Dendritic cell treated with granulocyte-macrophage colony-stimulating factor and Interleukin-4, amounts not matched to agents 40 ng/mL and 50 ng/mL, for 4 days (primary cell): ENCODE measurements around the gene MTMR10.
A peak's percentile ranks its signal among the peaks of the same experiment; 100 is the strongest.

Experiments used
- H3K27ac Mint-ChIP-seq: one replicate; pipeline ENCODE4 v1.8.0; 2022; ENCODE audit warnings: mild to moderate bottlenecking, mixed read lengths
- H3K27me3 Mint-ChIP-seq: one replicate; pipeline ENCODE4 v1.8.0; 2022; ENCODE audit warnings: mild to moderate bottlenecking, mixed read lengths
- H3K36me3 Mint-ChIP-seq: one replicate; pipeline ENCODE4 v1.8.0; 2022; ENCODE audit warnings: low read depth, mixed read lengths
- H3K4me1 Mint-ChIP-seq: one replicate; pipeline ENCODE4 v1.8.0; 2022; ENCODE audit warnings: low read depth, mixed read lengths
- H3K4me3 Mint-ChIP-seq: one replicate; pipeline ENCODE4 v1.8.0; 2022; ENCODE audit warnings: mild to moderate bottlenecking, moderate library complexity, mixed read lengths
- H3K9me3 Mint-ChIP-seq: one replicate; pipeline ENCODE4 v1.8.0; 2022; ENCODE audit warnings: mixed read lengths
- intact Hi-C: fragments of 100-400 bp; cut with micrococcal nuclease; formaldehyde crosslinking; loops from one replicate; pipeline ENCODE4 v1.15.0; 2022

Gene MTMR10, protein sequence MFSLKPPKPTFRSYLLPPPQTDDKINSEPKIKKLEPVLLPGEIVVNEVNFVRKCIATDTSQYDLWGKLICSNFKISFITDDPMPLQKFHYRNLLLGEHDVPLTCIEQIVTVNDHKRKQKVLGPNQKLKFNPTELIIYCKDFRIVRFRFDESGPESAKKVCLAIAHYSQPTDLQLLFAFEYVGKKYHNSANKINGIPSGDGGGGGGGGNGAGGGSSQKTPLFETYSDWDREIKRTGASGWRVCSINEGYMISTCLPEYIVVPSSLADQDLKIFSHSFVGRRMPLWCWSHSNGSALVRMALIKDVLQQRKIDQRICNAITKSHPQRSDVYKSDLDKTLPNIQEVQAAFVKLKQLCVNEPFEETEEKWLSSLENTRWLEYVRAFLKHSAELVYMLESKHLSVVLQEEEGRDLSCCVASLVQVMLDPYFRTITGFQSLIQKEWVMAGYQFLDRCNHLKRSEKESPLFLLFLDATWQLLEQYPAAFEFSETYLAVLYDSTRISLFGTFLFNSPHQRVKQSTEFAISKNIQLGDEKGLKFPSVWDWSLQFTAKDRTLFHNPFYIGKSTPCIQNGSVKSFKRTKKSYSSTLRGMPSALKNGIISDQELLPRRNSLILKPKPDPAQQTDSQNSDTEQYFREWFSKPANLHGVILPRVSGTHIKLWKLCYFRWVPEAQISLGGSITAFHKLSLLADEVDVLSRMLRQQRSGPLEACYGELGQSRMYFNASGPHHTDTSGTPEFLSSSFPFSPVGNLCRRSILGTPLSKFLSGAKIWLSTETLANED

GRCh38 chr15:30991255-30992235 is at the start of gene MTMR10:
TSS of gene MTMR10 (minus strand) at chr15:30991628. CDS start at chr15:30991506, 122 bp downstream.
- intact Hi-C loops: loop anchor here (5.0 kb wide), 2 partner anchors 34 to 91 kb away; no protein-coding TSS in a partner anchor
- peaks cover 46% of the 10 kb centered on the region for H3K36me3 Mint-ChIP-seq
- H3K4me3 Mint-ChIP-seq: peak within 1 kb of the TSS; percentile 99
- peak within 1 kb of the TSS; percentile 99 for H3K27ac Mint-ChIP-seq
- no peaks in the 10 kb centered on the region for H3K9me3 Mint-ChIP-seq
- peaks cover 27% of the 10 kb centered on the region for H3K4me1 Mint-ChIP-seq
- peaks cover 1% of the 10 kb centered on the region for H3K27me3 Mint-ChIP-seq

- peaks cover 5% of the 10 kb centered on the region for H3K27me3 Mint-ChIP-seq
- H3K4me1 Mint-ChIP-seq: no peaks in the 10 kb centered on the region
- no peak overlapping the region for H3K4me3 Mint-ChIP-seq
- no peak overlapping the region for H3K27ac Mint-ChIP-seq
- intact Hi-C loops: no loop called here
- H3K36me3 Mint-ChIP-seq: no peaks in the 10 kb centered on the region
- no peaks in the 10 kb centered on the region for H3K9me3 Mint-ChIP-seq
Observed at GRCh38 chr15:31040611-31041010, 49.2 kb upstream of the MTMR10 start.

GRCh38 chr15:31039961-31040360 is 48.5 kb upstream of the MTMR10 start:
- Mint-ChIP-seq H3K4me1 (no peaks in the 10 kb centered on the region), H3K36me3 (no peaks in the 10 kb centered on the region), H3K9me3 (no peaks in the 10 kb centered on the region), H3K27me3 (peaks cover 5% of the 10 kb centered on the region), H3K27ac (no peak overlapping the region), H3K4me3 (no peak overlapping the region)
- intact Hi-C loops: no loop called here

- Mint-ChIP-seq H3K4me1 (no peaks in the 10 kb centered on the region), H3K4me3 (no peak overlapping the region), H3K9me3 (no peaks in the 10 kb centered on the region), H3K27ac (no peak overlapping the region), H3K36me3 (no peaks in the 10 kb centered on the region), H3K27me3 (peaks cover 5% of the 10 kb centered on the region)
- intact Hi-C loops: no loop called here
Observed at GRCh38 chr15:31037731-31038477, 46.5 kb upstream of the MTMR10 start.

DNA sequence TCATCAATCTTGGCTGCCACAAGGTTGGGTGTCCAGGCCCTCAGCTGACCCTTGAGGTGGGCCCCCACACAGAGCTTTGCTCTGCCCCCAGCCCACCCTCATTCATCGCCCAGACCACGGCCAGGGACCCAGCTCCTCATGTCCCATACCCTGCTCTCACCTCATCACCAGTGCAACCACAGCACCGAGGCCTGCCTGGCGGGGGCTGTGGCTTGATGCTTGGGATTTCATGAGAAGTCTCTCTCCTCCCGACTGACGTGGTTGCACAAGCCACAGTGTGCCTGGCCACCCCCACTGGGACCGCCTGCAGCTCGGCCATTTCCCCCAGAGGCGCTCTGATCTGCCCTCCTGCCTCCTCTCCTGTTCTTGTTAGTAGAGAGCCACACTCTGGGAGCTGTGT is 45.4 kb upstream of the MTMR10 start:
- Mint-ChIP-seq H3K4me1 (no peaks in the 10 kb centered on the region), H3K36me3 (no peaks in the 10 kb centered on the region), H3K4me3 (no peak overlapping the region), H3K27ac (no peak overlapping the region), H3K27me3 (peaks cover under 1% of the 10 kb centered on the region), H3K9me3 (no peaks in the 10 kb centered on the region)
- intact Hi-C loops: no loop called here

- Mint-ChIP-seq H3K9me3 (no peaks in the 10 kb centered on the region), H3K36me3 (no peaks in the 10 kb centered on the region), H3K4me3 (no peak overlapping the region), H3K27me3 (no peaks in the 10 kb centered on the region), H3K4me1 (no peaks in the 10 kb centered on the region), H3K27ac (no peak overlapping the region)
- intact Hi-C loops: no loop called here
Observed at GRCh38 chr15:31035610-31036009, 44.2 kb upstream of the MTMR10 start.

DNA sequence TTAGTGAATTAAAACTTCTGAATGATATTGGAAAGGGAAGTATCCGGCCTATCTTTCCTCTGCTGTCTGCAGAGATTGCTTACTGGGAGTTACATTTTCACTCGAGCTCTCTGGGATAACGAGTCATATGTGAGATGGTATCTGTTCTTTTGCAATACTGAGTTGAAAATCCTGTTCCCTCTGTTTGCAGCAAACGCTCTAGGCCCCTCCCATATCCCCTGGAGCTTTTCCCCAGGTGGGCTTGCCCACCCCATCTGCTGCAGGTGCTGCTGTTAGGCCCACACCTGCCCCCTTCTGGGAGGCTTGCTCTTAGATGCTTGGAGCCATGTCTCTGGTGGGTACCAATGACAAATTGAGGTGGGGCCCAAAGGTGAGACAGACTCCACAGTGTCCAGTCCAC is 42.7 kb upstream of the MTMR10 start:
- Mint-ChIP-seq H3K4me3 (no peak overlapping the region), H3K4me1 (no peaks in the 10 kb centered on the region), H3K27ac (no peak overlapping the region), H3K9me3 (no peaks in the 10 kb centered on the region), H3K36me3 (no peaks in the 10 kb centered on the region), H3K27me3 (no peaks in the 10 kb centered on the region)
- intact Hi-C loops: no loop called here

GRCh38 chr15:31032961-31033371 is 41.5 kb upstream of the MTMR10 start:
- H3K9me3 Mint-ChIP-seq: no peaks in the 10 kb centered on the region
- intact Hi-C loops: no loop called here
- H3K27me3 Mint-ChIP-seq: peaks cover 6% of the 10 kb centered on the region
- no peak overlapping the region for H3K4me3 Mint-ChIP-seq
- H3K27ac Mint-ChIP-seq: no peak overlapping the region
- no peaks in the 10 kb centered on the region for H3K4me1 Mint-ChIP-seq
- no peaks in the 10 kb centered on the region for H3K36me3 Mint-ChIP-seq

DNA sequence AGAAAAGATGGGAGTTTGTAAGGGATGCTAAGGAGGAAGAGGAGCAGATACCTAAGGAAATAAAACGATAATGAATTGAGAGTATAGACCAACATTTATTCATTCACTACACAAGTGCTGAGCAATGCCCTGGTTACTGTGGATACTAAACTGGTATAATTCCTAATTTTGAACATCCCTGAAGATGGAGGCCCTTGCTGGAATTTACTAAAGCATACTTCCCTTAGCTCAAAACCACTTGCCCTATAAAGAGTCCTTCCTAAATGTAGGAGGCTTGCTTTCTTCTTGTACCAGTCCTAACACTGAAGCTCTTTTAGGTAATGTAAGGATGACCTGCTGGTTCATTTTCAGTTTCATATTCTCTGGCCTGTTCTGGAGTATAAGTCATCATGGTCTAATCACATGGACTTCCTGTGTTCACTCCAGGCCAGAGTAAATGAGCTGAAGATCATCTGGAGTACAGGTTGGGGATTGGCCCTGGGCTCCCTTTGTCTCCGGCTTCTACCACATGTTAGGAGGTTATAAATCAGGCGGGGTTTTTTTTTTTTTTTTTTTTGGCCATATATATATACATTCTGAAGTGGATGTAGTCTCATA is 40.1 kb upstream of the MTMR10 start:
- no peaks in the 10 kb centered on the region for H3K4me1 Mint-ChIP-seq

DNA sequence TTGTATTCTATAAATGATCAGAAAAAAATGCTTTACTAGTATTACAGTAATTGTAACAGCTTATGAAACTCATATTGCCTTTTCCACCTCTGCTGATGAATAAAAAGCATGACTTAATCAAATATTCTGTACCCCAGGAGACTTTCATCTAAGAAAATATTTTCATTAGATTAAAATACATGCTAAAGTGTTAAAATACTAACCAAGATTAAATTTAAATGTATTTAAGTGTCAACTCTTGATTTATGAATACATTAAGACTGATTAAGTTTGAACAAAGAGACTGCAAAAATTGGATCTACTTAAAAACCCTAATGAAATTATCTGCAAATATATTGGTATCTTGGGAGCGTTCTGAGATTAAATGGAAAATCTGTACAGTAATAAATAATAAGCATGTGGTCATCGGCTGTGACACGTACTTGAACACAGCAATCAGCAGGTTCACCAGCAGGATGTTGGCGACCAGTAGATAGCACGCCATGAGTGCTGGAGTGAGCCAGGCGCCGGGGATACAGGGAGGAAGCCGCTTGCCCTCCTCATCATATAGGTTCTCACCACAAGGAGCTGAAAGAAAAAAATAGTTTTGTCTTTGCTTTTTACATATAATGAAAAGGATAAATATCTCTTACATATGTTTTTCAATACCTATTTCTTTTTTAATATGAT is 36.6 kb upstream of the MTMR10 start:
- Mint-ChIP-seq H3K27ac (no peak overlapping the region), H3K4me1 (peaks cover 7% of the 10 kb centered on the region), H3K4me3 (no peak overlapping the region), H3K36me3 (no peaks in the 10 kb centered on the region), H3K9me3 (no peaks in the 10 kb centered on the region), H3K27me3 (peaks cover 8% of the 10 kb centered on the region)
- intact Hi-C loops: no loop called here

More for the DNA sequence above, 40.1 kb upstream of the MTMR10 start:
- H3K27me3 Mint-ChIP-seq: peaks cover 6% of the 10 kb centered on the region
- H3K36me3 Mint-ChIP-seq: no peaks in the 10 kb centered on the region
- intact Hi-C loops: no loop called here
- H3K9me3 Mint-ChIP-seq: no peaks in the 10 kb centered on the region
- no peak overlapping the region for H3K27ac Mint-ChIP-seq
- H3K4me3 Mint-ChIP-seq: no peak overlapping the region

DNA sequence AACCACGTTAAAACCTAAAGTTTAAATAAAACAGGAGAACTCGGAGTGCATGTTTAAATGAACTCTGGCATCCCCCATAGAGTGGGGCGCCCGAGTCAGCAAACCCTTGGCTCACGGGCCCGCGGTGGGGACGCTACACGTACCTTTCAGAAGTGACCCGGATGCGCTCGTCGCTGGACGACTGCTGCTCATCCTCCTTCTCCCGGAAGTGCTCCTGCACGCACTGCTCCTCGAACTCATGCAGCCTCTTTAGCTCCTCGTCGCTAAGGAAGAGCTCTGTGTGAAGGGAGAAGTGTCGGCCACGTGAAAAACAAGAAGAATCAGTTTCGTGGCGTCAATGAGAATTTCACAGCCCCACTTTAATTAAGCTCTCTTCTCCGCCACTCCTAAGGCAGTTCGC is 34.6 kb upstream of the MTMR10 start:
- Mint-ChIP-seq H3K27me3 (peaks cover 8% of the 10 kb centered on the region), H3K4me3 (no peak overlapping the region), H3K36me3 (no peaks in the 10 kb centered on the region), H3K4me1 (peaks cover 16% of the 10 kb centered on the region), H3K9me3 (no peaks in the 10 kb centered on the region), H3K27ac (no peak overlapping the region)
- intact Hi-C loops: no loop called here

GRCh38 chr15:31024979-31025378 is 33.6 kb upstream of the MTMR10 start:
- no peaks in the 10 kb centered on the region for H3K36me3 Mint-ChIP-seq
- intact Hi-C loops: no loop called here

More at GRCh38 chr15:31024979-31025378, 33.6 kb upstream of the MTMR10 start:
- Mint-ChIP-seq H3K27me3 (peaks cover 8% of the 10 kb centered on the region), H3K9me3 (no peaks in the 10 kb centered on the region), H3K27ac (no peak overlapping the region), H3K4me1 (peaks cover 18% of the 10 kb centered on the region), H3K4me3 (no peak overlapping the region)
